Activated CD8-positive, alpha-beta memory T cell treated with anti-CD3 and anti-CD28 coated beads for 24 hours (primary cell): ENCODE results near the gene TCN2.
A peak's percentile ranks its signal among the peaks of the same experiment; 100 is the strongest.
"Not testable (repeated sequence)": the region's sequence is repeated elsewhere in the genome, so short reads cannot be mapped to it uniquely, and the experiment has no call there.

Experiments
- DNase-seq: peaks from one replicate; pipeline ENCODE4 v3.0.0-alpha.2; 2020

Gene TCN2

DNA sequence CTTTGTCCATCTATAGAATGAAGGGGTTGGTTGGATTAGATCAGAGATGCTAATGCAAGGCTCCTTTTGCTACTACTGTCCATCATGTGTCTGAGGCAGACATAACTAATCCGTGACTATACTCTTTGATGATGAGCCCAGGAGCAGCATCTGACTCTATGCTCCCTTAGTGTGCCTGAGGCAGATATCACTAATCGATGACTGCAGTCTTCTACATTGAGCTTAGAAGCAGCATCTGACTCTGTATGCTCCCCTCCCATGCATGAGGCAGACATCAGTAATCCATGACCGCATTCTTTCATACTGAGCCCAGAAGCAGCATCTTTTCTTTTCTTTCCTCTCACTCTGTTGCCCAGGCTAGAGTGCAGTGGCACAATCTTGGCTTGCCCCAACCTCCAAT lies 4.2 kb downstream of the TCN2 start:
- DNase-seq = no peak

DNA sequence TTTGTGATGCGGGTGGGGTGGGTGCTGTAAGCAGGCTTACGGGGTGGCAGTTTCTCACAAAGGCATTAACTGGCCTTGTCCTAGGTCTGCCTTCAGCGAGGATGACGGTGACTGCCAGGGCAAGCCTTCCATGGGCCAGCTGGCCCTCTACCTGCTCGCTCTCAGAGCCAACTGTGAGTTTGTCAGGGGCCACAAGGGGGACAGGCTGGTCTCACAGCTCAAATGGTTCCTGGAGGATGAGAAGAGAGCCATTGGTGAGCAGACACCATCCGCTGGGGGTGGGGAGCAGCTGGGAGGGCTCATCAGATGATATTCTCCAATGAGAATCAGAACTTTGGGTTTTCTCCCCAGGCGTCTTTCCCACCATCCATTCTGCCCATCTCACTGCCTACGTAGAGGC lies 5.8 kb downstream of the TCN2 start:
- DNase-seq = no peak

DNA sequence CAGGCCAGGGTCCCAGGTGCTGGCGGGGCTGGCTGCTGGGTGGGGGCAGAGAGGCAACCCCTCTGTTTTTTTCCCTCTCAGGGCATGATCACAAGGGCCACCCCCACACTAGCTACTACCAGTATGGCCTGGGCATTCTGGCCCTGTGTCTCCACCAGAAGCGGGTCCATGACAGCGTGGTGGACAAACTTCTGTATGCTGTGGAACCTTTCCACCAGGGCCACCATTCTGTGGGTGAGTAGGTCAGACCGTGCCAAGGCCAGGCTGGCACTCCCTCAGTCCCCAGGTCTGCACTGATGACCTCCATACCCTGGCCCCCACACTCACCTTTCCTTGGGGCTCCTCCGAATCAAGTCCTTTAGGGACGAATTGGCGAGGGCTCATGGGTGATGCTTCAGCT lies 7.3 kb downstream of the TCN2 start:
- no peak for DNase-seq

DNA sequence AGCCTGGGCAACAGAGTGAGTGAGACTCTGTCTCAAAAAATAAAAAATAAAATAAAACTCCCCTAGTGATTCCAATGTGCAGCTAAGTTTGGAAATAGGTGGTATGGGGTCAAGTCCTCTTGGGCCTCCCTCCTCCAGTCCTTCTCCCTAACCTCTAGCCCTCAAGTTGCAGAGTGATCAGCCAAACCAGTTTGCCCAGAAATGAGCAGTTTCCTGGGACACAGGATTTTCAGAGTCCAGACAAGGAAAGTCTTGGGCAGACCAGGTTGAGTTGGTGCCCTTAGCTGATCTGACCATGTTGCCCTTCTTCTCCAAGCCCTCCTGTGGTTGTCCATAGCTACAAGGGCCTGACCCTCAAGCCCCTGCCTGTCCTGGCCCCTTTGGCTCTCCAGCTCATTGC lies 7.9 kb downstream of the TCN2 start:
- DNase-seq = no peak

GRCh38 chr22:30615543-30615954 lies 8.6 kb downstream of the TCN2 start:
- DNase-seq = no peak

GRCh38 chr22:30617819-30618218 lies 10.8 kb downstream of the TCN2 start:
- DNase-seq = no peak

DNA sequence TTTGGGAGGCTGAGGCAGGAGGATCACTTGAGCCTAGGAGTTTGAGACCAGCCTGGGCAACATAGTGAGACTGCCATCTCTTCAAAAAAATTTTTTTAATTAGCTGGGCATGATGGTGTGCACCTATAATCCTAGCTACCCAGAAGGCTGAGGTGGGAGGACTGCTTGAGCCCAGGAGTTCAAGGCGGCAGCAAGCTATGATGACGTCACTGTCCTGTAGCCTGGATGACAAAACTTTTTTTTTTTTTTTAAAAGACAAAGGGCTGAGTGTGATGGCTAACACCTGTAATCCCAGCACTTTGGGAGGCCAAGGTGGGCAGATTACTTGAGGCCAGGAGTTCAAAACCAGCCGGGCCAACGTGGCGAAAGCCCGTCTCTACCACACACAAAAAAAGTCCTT lies 12.9 kb downstream of the TCN2 start:
- not testable (repeated sequence) for DNase-seq

DNA sequence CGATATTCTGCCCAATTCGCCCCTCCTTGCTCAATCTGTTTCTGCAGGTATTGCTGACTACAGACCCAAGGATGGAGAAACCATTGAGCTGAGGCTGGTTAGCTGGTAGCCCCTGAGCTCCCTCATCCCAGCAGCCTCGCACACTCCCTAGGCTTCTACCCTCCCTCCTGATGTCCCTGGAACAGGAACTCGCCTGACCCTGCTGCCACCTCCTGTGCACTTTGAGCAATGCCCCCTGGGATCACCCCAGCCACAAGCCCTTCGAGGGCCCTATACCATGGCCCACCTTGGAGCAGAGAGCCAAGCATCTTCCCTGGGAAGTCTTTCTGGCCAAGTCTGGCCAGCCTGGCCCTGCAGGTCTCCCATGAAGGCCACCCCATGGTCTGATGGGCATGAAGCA lies 19.4 kb downstream of the TCN2 start:
- DNase-seq = no peak

DNA sequence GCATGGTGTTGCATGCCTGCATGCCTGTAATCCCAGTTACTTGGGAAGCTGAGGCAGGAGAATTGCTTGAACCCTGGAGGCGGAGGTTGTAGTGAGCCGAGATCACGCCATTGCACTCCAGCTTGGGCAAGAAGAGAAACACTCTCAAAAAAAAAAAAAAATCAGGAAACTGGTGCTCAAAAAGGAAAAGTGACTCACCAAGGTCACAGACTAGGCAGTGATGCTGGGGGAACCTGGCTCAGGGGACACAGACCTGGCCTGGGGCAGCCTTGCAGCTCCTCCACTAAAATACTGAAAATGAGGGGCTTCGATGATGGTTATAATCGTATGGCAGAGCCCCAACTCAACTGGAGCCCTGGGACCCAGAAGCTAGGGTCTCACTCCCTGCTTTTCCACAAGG lies 20.5 kb downstream of the TCN2 start:
- DNase-seq = no peak

- no peak for DNase-seq
Observed at GRCh38 chr22:30628491-30628890, 21.5 kb downstream of the TCN2 start.

GRCh38 chr22:30631469-30631868 lies 24.5 kb downstream of the TCN2 start:
- DNase-seq = not testable (repeated sequence)

DNA sequence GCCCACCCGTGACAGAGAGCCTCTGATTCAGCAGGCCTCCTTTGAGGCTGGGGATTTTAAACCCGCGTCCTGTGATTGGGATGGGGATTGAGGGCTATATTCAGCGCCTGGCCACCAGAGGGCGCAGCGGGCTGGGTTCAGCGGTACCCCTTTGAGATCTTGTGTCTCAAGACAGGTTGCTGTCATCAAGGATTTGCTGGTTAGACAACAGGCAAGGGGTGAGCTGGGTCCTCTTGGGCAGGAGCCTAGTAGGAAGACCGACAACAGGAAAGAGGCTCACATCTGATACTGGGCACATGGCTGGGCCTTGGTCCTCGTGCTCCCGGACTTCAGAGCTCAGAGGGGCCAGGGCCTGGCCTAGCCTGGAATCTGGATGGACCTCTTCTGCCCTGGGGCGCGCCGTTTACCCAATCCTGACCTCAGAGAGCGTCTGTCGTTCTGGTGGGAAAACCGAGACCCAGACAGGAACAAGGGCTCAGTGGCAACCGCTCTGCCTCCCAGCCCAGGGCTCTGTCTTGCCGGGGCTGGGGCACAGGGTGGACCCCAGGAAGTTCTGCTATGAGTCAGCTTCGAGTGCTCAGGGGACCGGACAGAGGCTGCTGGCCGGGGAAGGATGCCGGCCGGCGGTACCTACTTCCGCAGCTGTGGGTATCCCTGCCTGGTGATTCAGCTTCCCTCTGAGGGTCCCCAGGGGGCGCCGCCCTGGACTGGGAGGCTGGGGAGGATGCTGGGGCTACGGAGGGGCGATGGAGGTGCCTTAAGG lies 27.7 kb downstream of the TCN2 start:
- peak; percentile 97 for DNase-seq

GRCh38 chr22:30635273-30636225 lies 28.6 kb downstream of the TCN2 start, which contains the start of gene SLC35E4:
TSS of gene SLC35E4 (plus strand) at chr22:30635781. CDS start at chr22:30636451, 670 bp downstream.
- DNase-seq = peak; percentile 99

DNA sequence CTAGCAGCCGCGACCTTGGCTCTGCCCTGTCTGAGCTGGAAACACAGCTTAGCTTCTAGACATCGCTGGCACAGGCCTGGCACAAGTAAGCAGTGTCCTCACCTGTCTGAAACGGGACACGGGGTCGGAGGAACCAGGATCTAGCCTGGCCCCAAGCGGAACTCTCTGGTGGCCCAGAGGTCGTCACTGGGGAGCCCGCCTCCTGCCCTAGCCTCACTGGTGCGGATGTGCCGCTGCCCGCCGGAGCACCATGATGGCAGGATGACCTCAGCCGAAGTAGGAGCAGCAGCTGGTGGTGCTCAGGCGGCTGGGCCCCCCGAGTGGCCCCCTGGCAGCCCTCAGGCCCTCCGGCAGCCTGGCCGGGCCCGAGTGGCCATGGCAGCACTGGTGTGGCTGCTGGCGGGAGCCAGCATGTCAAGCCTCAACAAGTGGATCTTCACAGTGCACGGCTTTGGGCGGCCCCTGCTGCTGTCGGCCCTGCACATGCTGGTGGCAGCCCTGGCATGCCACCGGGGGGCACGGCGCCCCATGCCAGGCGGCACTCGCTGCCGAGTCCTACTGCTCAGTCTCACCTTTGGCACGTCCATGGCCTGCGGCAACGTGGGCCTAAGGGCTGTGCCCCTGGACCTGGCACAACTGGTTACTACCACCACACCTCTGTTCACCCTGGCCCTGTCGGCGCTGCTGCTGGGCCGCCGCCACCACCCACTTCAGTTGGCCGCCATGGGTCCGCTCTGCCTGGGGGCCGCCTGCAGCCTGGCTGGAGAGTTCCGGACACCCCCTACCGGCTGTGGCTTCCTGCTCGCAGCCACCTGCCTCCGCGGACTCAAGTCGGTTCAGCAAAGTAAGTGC lies 29.5 kb downstream of the TCN2 start:
- peak; percentile 74 for DNase-seq

DNA sequence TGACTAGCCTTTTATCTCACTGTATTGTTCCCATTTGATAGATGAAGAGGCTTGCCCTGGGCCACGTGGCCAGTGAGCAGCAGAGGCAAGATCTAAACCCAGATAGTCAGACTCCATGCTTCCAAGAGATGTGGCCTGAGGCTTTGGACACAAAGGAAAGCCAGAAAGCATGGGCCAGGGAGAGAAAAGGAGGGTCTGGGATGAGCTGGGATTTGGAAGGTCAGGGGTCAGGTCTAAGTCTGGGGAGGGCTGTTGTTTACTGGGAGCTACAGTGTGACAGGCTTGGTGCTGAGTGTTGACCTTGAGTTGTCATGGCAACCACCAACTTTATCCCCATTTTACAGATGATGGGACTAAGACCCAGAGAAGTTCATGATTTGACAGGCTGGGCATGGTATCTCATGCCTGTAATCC lies 30.7 kb downstream of the TCN2 start:
- no peak for DNase-seq

GRCh38 chr22:30640361-30640760 lies 33.4 kb downstream of the TCN2 start:
- no peak for DNase-seq

- DNase-seq = no peak
Observed at GRCh38 chr22:30640839-30641430, 34.0 kb downstream of the TCN2 start.

DNA sequence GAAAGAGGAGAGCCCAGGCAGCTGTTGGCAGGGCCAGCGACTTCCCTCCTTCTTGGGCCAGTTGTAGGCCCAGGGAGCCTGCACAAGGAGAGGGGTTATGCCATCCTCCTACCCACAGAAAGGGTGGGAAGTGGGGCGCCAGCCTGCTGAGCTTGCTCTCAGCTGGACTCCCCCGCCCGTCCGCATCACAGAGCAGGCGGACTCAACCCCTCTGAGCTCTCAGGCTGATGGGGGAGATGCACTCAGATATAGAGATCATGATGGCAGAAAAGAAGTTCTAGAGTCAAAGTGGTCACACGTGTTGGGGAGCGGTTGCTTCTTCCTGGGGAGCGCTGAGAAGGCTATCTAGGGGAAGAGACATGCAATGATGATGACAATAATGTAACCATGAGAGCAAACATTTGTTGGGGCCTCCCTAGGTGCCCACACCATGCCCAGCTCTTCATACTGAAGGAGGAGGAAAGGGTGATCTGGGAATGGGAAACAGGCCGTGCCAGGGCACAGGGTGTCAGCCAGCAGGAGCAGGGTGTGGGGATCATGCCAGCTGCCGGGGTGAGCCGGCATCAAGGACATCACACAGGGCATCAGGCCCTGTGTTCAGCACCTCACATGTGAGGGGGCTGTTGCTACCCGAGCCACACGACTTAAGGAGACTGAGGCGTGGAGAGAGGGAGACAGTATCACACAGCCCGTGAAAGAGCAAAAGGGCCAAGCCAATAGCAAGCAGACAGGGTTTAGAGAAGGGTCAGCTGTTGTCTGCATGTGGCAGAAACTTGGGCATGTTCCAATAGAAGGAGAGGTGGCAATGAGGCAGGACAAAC lies 36.3 kb downstream of the TCN2 start:
- DNase-seq = no peak

GRCh38 chr22:30646518-30647160 lies 39.7 kb downstream of the TCN2 start:
- no peak for DNase-seq

- DNase-seq = no peak
Observed at GRCh38 chr22:30647536-30647935, 40.6 kb downstream of the TCN2 start.

DNA sequence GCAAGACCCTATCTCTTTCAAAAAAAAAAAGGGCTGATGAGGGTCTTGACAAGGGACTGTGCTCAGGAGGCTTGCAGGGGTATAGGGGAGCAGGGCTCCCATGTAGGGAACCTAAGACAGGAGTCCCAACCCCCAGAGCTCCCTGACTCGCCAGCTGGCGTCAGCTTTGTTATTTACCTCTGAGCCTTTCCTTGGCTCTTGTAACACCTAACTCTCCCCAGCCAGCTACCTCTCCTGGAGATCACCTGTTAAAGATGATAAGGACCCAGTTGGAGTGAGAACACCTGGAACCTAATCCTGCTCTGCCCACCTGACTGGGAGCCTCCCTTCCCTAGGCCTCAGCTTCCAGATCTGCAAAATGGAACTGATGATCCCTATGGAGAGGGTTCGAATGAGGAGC lies 41.9 kb downstream of the TCN2 start:
- DNase-seq = no peak
